ENCODE data around the gene P4HTM. TPM values are rescaled to one million over a fixed set of nuclear protein-coding genes. Genes with fewer than 3 reads are reported as not detected.

The P4HTM gene
- total RNA-seq, 1 donor from 2014 or later: 26.3 TPM

- H3K27me3 Mint-ChIP-seq (ENCODE audit: low read depth): no peaks in the 10 kb centered on the region
- peaks cover 13% of the 10 kb centered on the region for H3K4me1 Mint-ChIP-seq (ENCODE audit: low read depth)
- TF ChIP-seq CTCF (IDR thresholded peaks at IDR 0.05): no peak
- no peak for DNase-seq (ENCODE audit: low spot score)
- no peaks in the 10 kb centered on the region for H3K9me3 Mint-ChIP-seq (ENCODE audit: low read depth)
- no peak overlapping the region for H3K27ac Mint-ChIP-seq (ENCODE audit: unreplicated experiment)
- peaks cover 36% of the 10 kb centered on the region for H3K36me3 Mint-ChIP-seq (ENCODE audit: low read depth)
- H3K4me3 Mint-ChIP-seq (ENCODE audit: unreplicated experiment): no peak overlapping the region
These were observed 19.5 kb upstream of the P4HTM start for GRCh38 chr3:48970586-48970985.

- no peaks in the 10 kb centered on the region for H3K9me3 Mint-ChIP-seq (ENCODE audit: low read depth)
- H3K27me3 Mint-ChIP-seq (ENCODE audit: low read depth): no peaks in the 10 kb centered on the region
- no peak for TF ChIP-seq CTCF (IDR thresholded peaks at IDR 0.05)
- no peaks in the 10 kb centered on the region for H3K4me1 Mint-ChIP-seq (ENCODE audit: low read depth)
- H3K27ac Mint-ChIP-seq (ENCODE audit: unreplicated experiment): no peak overlapping the region
- H3K36me3 Mint-ChIP-seq (ENCODE audit: low read depth): peaks cover 44% of the 10 kb centered on the region
- DNase-seq (ENCODE audit: low spot score): no peak
- H3K4me3 Mint-ChIP-seq (ENCODE audit: unreplicated experiment): no peak overlapping the region
These were observed 15.8 kb upstream of the P4HTM start for GRCh38 chr3:48974076-48974864.

- H3K4me1 Mint-ChIP-seq (ENCODE audit: low read depth): no peaks in the 10 kb centered on the region
- peaks cover 37% of the 10 kb centered on the region for H3K36me3 Mint-ChIP-seq (ENCODE audit: low read depth)
- no peak for TF ChIP-seq CTCF (IDR thresholded peaks at IDR 0.05)
- H3K27me3 Mint-ChIP-seq (ENCODE audit: low read depth): no peaks in the 10 kb centered on the region
- H3K9me3 Mint-ChIP-seq (ENCODE audit: low read depth): no peaks in the 10 kb centered on the region
- H3K27ac Mint-ChIP-seq (ENCODE audit: unreplicated experiment): no peak overlapping the region
- DNase-seq (ENCODE audit: low spot score): no peak
- no peak overlapping the region for H3K4me3 Mint-ChIP-seq (ENCODE audit: unreplicated experiment)
These were observed 10.6 kb upstream of the P4HTM start for GRCh38 chr3:48979451-48979850.

- H3K36me3 Mint-ChIP-seq (ENCODE audit: low read depth): peaks cover 31% of the 10 kb centered on the region
- H3K4me1 Mint-ChIP-seq (ENCODE audit: low read depth): no peaks in the 10 kb centered on the region
- TF ChIP-seq CTCF (IDR thresholded peaks at IDR 0.05): no peak
- DNase-seq (ENCODE audit: low spot score): no peak
- H3K9me3 Mint-ChIP-seq (ENCODE audit: low read depth): no peaks in the 10 kb centered on the region
- H3K27ac Mint-ChIP-seq (ENCODE audit: unreplicated experiment): no peak overlapping the region
- no peaks in the 10 kb centered on the region for H3K27me3 Mint-ChIP-seq (ENCODE audit: low read depth)
- H3K4me3 Mint-ChIP-seq (ENCODE audit: unreplicated experiment): no peak overlapping the region
These were observed 9.7 kb upstream of the P4HTM start for GRCh38 chr3:48980295-48980694.

- no peak for DNase-seq (ENCODE audit: low spot score)
These were observed 8.0 kb upstream of the P4HTM start for GRCh38 chr3:48982016-48982415.

More at GRCh38 chr3:48982016-48982415, 8.0 kb upstream of the P4HTM start:
- peaks cover 26% of the 10 kb centered on the region for H3K36me3 Mint-ChIP-seq (ENCODE audit: low read depth)
- no peaks in the 10 kb centered on the region for H3K4me1 Mint-ChIP-seq (ENCODE audit: low read depth)
- no peaks in the 10 kb centered on the region for H3K27me3 Mint-ChIP-seq (ENCODE audit: low read depth)
- no peaks in the 10 kb centered on the region for H3K9me3 Mint-ChIP-seq (ENCODE audit: low read depth)
- H3K4me3 Mint-ChIP-seq (ENCODE audit: unreplicated experiment): no peak overlapping the region
- H3K27ac Mint-ChIP-seq (ENCODE audit: unreplicated experiment): no peak overlapping the region
- no peak for TF ChIP-seq CTCF (IDR thresholded peaks at IDR 0.05)
